Measurements from ENCODE around the gene CHFR.
"Not testable (repeated sequence)": the region's sequence is repeated elsewhere in the genome, so short reads cannot be mapped to it uniquely, and the experiment has no call there.

CHFR gene

DNA sequence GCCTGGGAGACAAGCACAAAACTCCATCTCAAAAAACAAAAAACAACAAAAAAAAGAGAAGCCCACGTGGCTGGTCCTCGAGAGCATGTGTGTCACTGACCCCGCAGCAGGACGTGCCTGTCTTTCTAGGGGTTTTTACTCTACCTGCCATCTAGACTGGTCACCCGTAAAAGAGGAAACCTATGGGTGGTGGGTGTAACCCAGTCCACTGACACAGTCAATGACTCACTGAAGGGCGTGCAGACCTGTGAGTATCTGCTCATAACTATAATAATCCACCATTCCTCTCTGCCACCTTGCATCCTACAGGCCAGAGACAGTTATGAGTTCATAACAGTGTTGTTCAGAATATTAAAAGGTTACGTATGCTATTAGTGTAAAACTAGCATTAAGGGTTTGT, 63.4 kb downstream of the CHFR start:
- H3K4me1 Mint-ChIP-seq (ENCODE audit: low read depth), result peaks cover 18% of the 10 kb centered on the region
- H3K36me3 Mint-ChIP-seq (ENCODE audit: low read depth), result peaks cover 41% of the 10 kb centered on the region
- no peaks in the 10 kb centered on the region for H3K9me3 Mint-ChIP-seq
- H3K4me3 Mint-ChIP-seq, result no peak overlapping the region
- no peak overlapping the region for H3K27ac Mint-ChIP-seq
- no peaks in the 10 kb centered on the region for H3K27me3 Mint-ChIP-seq (ENCODE audit: low read depth)

DNA sequence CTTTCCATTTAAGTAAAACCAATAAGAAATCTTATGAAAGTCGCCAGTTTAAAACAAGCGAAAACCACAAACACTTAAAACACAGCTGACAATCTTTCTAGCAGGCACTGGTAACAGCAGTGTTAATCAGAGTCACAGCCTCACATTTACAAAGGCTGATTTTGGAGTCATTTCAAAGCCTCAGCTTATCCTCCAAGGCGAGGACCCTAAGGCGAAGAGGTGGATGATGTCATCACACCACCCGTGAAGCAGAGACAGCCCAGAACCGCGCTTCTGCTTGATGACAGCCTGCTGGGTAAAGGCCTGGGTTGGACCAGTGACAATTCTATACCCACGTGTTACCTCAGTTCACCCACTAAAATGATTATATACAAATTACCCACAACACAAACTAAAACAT, 68.8 kb downstream of the CHFR start:
- Mint-ChIP-seq H3K9me3 (no peaks in the 10 kb centered on the region), H3K36me3 (ENCODE audit: low read depth) (peaks cover 36% of the 10 kb centered on the region), H3K4me1 (ENCODE audit: low read depth) (no peaks in the 10 kb centered on the region), H3K27me3 (ENCODE audit: low read depth) (no peaks in the 10 kb centered on the region), H3K27ac (no peak overlapping the region), H3K4me3 (no peak overlapping the region)

DNA sequence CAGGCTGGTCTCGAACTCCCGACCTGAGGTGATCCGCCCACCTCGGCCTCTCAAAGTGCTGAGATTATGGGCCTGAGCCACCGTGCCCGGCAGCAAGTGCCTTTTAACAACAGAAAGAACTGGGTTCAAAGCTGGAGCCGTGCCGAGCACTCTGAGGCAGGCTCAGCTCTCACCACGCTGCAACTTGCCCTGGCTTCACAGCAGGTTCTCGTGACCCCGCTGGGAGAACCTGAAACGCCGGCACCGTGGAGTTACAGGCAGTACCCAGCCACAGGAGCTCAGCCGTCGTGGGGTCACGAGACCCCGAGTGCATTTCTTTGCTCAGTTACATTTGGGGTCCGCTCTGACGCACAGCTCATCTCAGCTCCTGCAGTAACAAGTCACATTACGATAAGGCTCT, 73.2 kb downstream of the CHFR start:
- peaks cover 37% of the 10 kb centered on the region for H3K36me3 Mint-ChIP-seq (ENCODE audit: low read depth)
- H3K9me3 Mint-ChIP-seq, result no peaks in the 10 kb centered on the region
- H3K4me1 Mint-ChIP-seq (ENCODE audit: low read depth), result peaks cover 5% of the 10 kb centered on the region
- H3K27me3 Mint-ChIP-seq (ENCODE audit: low read depth), result no peaks in the 10 kb centered on the region
- no peak overlapping the region for H3K27ac Mint-ChIP-seq
- H3K4me3 Mint-ChIP-seq, result no peak overlapping the region

DNA sequence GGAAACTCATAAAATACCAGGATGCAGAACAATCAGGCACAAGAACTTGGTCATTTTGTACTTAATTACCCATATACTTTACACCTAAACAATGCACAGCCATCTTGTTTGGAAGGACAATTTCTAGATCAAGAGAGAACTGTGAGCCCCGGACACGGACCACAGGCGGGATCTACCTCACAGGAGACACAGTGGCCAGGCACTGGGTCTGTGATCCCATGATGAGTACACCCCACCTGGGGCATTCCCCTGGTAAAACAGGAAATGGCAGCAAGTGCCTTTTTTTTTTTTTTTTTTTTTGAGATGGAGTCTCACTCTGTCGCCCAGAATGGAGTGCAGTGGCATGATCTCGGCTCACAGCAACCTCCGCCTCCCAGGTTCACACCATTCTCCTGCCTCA, 74.0 kb downstream of the CHFR start:
- Mint-ChIP-seq H3K4me3 (no peak overlapping the region), H3K36me3 (ENCODE audit: low read depth) (peaks cover 39% of the 10 kb centered on the region)

DNA sequence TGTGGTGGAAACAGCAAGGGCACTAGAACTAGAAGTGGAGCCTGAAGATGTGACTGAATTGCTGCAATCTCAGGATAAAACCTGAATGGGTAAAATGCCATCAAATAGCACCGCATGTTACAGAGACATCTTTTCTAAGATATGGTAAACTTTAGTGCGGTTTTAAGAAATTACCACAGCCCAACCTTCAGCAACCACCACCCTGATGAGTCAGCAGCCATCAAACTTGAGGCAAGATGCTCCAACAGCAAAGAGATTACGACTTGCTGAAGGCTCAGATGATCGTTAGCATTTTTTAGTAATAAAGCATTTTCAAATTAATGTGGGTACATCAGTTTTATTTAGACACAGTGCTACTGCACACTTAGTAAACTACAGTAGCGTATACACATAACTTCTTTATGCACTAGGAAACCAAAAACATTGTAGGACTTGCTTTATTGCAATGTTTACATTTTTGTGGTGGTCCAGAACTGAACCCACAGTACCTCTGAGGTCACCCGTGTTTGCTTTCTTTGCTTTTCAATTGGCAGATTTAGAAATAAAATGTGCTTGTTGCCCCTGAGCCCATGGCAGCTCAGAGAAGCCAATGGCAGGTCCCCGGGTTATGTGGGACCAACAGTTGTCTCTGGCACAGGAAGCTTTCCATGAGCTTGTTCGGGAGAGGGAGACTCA, 74.6 kb downstream of the CHFR start:
- peaks cover 41% of the 10 kb centered on the region for H3K36me3 Mint-ChIP-seq (ENCODE audit: low read depth)
- H3K9me3 Mint-ChIP-seq, result no peaks in the 10 kb centered on the region
- peaks cover 5% of the 10 kb centered on the region for H3K4me1 Mint-ChIP-seq (ENCODE audit: low read depth)
- H3K27ac Mint-ChIP-seq, result no peak overlapping the region
- H3K27me3 Mint-ChIP-seq (ENCODE audit: low read depth), result no peaks in the 10 kb centered on the region
- no peak overlapping the region for H3K4me3 Mint-ChIP-seq

More for the DNA sequence above, 74.0 kb downstream of the CHFR start:
- Mint-ChIP-seq H3K27me3 (ENCODE audit: low read depth) (no peaks in the 10 kb centered on the region), H3K4me1 (ENCODE audit: low read depth) (peaks cover 5% of the 10 kb centered on the region), H3K9me3 (no peaks in the 10 kb centered on the region), H3K27ac (no peak overlapping the region)

DNA sequence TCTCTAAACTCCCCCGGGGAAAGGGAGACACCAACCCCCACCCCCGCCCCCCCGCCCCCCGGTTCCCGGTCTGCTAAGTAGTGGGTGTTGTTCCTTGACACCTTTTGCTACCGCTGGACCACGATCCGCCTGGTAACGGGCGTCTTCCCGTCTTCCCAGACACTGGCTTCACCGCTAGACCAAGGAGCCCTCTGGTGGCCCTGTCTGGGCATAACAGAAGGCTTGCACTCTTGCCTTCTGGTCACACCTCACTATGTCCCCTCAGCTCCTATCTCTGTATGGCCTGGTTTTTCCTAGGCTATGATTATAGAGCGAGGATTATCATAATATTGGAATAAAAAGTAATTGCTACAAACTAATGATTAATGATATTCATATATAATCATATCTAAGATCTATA, 78.0 kb downstream of the CHFR start:
- H3K9me3 Mint-ChIP-seq; H3K4me3 Mint-ChIP-seq; H3K27me3 Mint-ChIP-seq (ENCODE audit: low read depth); H3K27ac Mint-ChIP-seq: not testable (repeated sequence)
- Mint-ChIP-seq H3K36me3 (ENCODE audit: low read depth) (peaks cover 51% of the 10 kb centered on the region), H3K4me1 (ENCODE audit: low read depth) (peaks cover 17% of the 10 kb centered on the region)

DNA sequence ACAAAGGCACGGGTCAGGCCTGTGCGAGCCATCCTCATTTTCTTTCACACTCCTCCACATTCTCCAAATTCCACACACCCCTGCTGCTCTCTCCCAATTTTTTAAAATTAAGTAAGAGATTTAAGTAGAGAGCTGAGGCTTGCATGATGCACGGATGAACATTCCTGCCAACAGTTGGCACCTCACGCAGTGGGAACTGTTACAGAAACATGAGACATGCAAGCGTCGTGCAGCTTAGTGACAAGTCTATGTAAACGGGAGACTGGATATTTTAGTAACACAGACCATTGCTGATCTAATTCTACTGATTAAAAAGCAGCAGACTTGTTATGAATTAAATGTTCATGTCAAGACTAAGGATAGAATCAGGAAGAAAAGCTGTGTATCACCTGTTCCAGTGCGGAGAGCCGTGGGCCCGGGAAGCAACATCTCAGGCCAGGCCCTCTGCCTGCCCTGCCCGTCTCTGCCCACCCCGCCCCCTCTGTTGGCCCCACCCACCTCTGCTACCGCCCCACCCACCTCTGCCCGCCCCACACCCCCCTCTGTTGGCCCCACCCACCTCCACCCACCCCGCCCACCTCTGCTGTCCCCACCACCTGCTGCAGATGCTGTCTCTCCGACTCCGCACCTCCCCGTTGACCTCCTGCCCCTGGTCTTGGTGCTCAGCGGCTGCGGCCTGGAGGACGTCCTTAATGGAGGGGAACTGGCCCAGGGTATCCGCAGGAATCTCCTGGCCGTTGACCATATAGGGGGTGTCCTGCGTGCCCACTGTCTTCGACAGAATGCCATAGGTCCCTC, 79.9 kb downstream of the CHFR start:
- Mint-ChIP-seq H3K27me3 (ENCODE audit: low read depth) (no peaks in the 10 kb centered on the region), H3K36me3 (ENCODE audit: low read depth) (peaks cover 59% of the 10 kb centered on the region), H3K4me1 (ENCODE audit: low read depth) (peaks cover 16% of the 10 kb centered on the region), H3K27ac (no peak overlapping the region), H3K9me3 (no peaks in the 10 kb centered on the region), H3K4me3 (no peak overlapping the region)

DNA sequence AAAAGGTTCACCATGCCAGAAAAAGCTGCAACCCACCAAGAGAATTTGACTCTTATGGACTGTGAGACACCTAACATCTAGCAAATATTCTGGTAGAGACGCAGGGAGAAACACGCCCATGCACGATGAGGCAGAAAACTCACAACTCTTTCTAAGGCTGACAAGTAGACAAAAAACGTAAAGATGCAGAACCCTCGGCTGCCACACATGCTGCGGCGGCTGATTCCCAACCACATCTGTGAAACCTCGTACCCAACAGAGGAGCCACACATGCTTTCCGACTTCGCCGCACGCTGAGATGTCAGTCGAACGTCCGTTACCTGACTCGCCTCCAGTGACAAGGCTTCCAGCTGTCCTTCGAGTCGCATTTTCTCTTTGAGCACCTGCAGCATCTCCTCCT, 80.5 kb downstream of the CHFR start:
- Mint-ChIP-seq H3K27ac (no peak overlapping the region), H3K4me3 (no peak overlapping the region), H3K36me3 (ENCODE audit: low read depth) (peaks cover 54% of the 10 kb centered on the region), H3K4me1 (ENCODE audit: low read depth) (peaks cover 14% of the 10 kb centered on the region), H3K9me3 (no peaks in the 10 kb centered on the region), H3K27me3 (ENCODE audit: low read depth) (no peaks in the 10 kb centered on the region)

DNA sequence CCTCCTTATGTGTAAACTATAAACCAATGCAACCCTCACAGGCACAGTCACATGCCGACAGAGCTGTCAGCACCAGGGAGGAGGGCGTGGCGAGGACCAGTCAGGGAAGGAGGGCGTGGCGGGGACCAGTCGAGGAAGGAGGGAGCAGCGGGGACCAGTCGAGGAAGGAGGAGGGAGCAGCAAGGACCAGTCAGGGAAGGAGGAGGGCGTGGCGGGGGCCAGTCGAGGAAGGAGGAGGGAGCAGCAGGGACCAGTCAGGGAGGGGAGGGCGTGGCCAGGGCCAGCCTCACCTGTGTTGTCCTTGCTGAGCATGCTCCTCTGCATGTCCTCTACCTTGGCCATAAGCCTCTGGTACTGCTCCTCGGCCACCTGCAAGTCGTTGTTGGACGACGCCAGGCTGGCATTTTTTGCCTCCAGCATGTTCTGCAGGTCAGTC, 83.0 kb downstream of the CHFR start:
- Mint-ChIP-seq H3K27me3 (ENCODE audit: low read depth) (no peaks in the 10 kb centered on the region), H3K9me3 (no peaks in the 10 kb centered on the region), H3K4me3 (no peak overlapping the region), H3K27ac (no peak overlapping the region), H3K4me1 (ENCODE audit: low read depth) (peaks cover 12% of the 10 kb centered on the region), H3K36me3 (ENCODE audit: low read depth) (peaks cover 54% of the 10 kb centered on the region)

DNA sequence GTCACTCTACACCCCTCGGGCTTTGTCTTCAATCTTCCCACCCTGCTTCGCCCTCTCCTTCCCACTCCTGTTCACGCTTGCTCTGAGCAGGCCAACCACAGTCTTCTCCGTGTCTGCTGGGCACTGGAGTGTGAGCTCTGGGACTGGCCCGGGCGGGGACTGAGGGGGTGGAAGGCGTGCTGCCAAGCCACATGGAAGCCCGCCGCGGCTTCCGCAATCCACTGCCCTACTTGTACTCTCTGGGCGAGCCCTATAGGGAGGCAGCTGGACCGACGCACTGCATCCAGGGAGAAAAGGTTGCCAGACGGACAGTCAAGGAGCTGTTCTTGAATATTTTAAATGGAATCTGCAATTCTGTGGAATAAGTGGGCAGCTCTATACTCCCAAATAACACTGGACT, 83.5 kb downstream of the CHFR start:
- Mint-ChIP-seq H3K4me3 (no peak overlapping the region), H3K4me1 (ENCODE audit: low read depth) (peaks cover 12% of the 10 kb centered on the region), H3K27ac (no peak overlapping the region), H3K9me3 (no peaks in the 10 kb centered on the region), H3K36me3 (ENCODE audit: low read depth) (peaks cover 53% of the 10 kb centered on the region), H3K27me3 (ENCODE audit: low read depth) (no peaks in the 10 kb centered on the region)

DNA sequence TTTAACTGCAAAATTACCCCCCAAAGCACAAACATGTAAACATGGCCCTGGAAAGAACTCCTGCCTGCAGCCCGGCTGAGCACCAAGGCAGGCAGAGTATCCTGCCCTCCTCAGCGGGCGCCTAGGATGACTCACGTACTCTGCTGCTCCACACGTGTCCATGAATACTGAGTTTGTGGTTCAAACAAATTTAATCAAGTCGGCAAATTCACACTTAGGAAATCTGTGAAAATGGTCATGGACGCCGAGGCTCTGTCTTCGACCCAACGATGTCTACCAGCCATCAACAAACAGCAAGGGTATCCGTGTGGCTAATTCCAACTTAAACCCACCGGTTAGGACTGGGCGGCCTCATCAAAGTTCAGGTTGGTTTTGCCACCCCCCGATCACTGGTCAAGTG, 84.3 kb downstream of the CHFR start:
- no peak overlapping the region for H3K27ac Mint-ChIP-seq
- peaks cover 45% of the 10 kb centered on the region for H3K36me3 Mint-ChIP-seq (ENCODE audit: low read depth)

DNA sequence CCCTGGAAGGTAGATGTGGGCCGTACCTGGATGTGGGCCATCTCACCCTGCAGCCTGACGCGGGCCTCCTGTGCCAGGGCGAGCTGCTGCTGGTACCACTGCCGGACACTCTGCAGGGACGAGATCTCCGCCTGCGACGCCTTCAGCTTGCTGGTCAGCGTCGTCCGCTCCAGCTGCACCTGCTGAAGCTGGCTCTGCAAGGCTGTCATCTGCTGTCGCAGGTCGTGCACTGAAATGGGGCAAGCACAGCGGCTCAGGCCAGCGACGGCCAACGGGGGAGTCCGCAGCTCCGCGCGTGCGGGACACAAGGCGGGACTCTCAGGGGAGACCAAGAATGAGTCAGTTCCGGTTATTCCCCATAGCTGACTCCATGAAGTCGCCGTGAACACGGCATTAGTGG, 85.7 kb downstream of the CHFR start:
- H3K27me3 Mint-ChIP-seq (ENCODE audit: low read depth), result no peaks in the 10 kb centered on the region
- peaks cover 7% of the 10 kb centered on the region for H3K4me1 Mint-ChIP-seq (ENCODE audit: low read depth)
- H3K27ac Mint-ChIP-seq, result no peak overlapping the region
- H3K9me3 Mint-ChIP-seq, result no peaks in the 10 kb centered on the region
- no peak overlapping the region for H3K4me3 Mint-ChIP-seq
- H3K36me3 Mint-ChIP-seq (ENCODE audit: low read depth), result peaks cover 39% of the 10 kb centered on the region

More for the DNA sequence above, 84.3 kb downstream of the CHFR start:
- Mint-ChIP-seq H3K9me3 (no peaks in the 10 kb centered on the region), H3K4me3 (no peak overlapping the region), H3K27me3 (ENCODE audit: low read depth) (no peaks in the 10 kb centered on the region), H3K4me1 (ENCODE audit: low read depth) (peaks cover 12% of the 10 kb centered on the region)

DNA sequence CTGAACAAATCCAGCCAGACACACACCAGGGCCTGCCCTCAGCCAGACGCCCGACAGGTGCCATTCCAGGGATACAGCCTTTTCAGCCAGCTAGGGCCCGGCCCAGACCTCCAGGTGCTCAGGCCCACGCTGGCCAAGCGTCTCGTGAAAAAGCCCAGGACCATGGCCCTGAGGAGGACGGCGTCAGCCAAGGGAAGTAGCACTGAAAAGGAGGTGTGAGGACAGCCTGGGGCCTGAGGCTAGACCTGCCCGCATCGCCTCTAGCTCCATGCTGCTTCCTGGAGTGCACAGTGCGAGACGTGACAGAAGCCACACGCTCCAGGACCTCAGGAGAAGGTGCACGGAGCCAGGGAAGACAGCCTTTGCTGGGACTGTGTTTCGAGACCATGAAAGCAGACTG, 88.6 kb downstream of the CHFR start:
- Mint-ChIP-seq H3K27me3 (ENCODE audit: low read depth) (no peaks in the 10 kb centered on the region), H3K36me3 (ENCODE audit: low read depth) (peaks cover 39% of the 10 kb centered on the region), H3K4me1 (ENCODE audit: low read depth) (no peaks in the 10 kb centered on the region), H3K4me3 (no peak overlapping the region), H3K27ac (no peak overlapping the region), H3K9me3 (no peaks in the 10 kb centered on the region)

DNA sequence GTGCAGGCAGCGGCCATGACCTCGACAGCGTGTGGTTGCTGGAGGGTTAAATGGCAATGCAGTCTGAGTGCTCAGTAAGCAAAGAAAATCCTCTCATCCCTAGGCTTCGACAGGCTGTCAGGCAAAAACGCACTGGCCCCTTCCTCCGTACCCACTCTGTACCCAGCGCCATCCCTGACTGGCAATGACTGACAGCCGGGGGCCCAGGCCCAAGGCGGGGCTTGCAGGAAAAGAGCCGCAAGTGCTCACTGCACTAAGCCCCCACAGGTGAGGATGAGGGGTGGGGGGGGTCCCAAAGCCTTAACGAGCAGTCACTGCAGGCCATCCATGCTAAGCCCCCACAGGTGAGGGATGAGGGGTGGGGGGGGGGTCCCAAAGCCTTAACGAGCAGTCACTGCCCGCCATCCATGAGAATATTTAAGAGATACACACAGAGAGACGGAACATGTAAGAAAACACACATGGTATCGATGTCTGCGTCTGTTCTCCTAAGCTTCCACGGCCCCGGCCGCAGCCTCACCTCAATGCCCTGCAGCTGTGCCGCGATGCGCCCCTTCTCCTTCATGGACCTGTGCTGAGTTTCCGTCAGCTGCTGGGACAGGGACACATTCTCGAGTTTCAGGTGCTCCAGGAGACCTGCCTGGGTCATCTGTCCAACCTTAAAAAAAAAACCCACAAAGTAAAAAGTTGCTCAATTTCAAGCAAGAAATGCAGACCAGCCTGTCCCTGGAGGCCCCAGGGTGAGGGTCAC, 89.4 kb downstream of the CHFR start:
- no peaks in the 10 kb centered on the region for H3K9me3 Mint-ChIP-seq
- H3K36me3 Mint-ChIP-seq (ENCODE audit: low read depth), result peaks cover 34% of the 10 kb centered on the region
- H3K27ac Mint-ChIP-seq, result no peak overlapping the region
- no peaks in the 10 kb centered on the region for H3K4me1 Mint-ChIP-seq (ENCODE audit: low read depth)
- H3K4me3 Mint-ChIP-seq, result no peak overlapping the region
- H3K27me3 Mint-ChIP-seq (ENCODE audit: low read depth), result no peaks in the 10 kb centered on the region

DNA sequence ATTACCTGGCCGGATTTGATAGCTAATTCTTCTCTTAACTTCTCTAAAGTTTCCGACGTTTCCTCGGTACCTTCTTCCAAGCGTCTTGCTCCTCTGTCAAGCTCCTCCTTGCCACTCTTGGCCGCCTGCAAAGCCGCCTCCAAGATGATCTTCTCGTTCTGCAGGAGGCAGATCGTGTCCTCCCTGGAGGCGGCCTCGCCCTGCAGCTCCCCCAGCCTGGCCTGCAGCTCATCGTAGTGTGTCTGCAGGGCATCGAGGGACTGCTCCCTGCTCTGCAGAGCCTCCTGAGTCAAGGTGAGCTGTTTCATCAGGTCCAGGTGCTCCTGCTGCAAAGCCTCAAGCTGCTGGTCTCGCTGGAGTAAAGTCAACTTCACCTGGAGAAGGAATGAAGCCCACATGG, 91.6 kb downstream of the CHFR start:
- H3K9me3 Mint-ChIP-seq, result no peaks in the 10 kb centered on the region
- H3K27ac Mint-ChIP-seq, result no peak overlapping the region
- no peaks in the 10 kb centered on the region for H3K27me3 Mint-ChIP-seq (ENCODE audit: low read depth)
- H3K36me3 Mint-ChIP-seq (ENCODE audit: low read depth), result peaks cover 40% of the 10 kb centered on the region
- no peak overlapping the region for H3K4me3 Mint-ChIP-seq
- no peaks in the 10 kb centered on the region for H3K4me1 Mint-ChIP-seq (ENCODE audit: low read depth)

All from T-helper 1 cell treated with Interleukin-12 subunit alpha and Interleukin-12 subunit beta and Interleukin-4 antibody, amounts not matched to agents 30 μg/mL and 1 μg/mL, for 36 hours (primary cell).